Progenitor cell of endocrine pancreas (in vitro differentiated cells): ENCODE data around the gene LSM3. TPM values are rescaled to one million over a fixed set of nuclear protein-coding genes. Genes with fewer than 3 reads are reported as not detected.

Experiments
- DNase-seq: peaks from one replicate; pipeline ENCODE4 v3.0.0; 2021; ENCODE audit warnings: low spot score; ENCODE audit not compliant: unreplicated experiment
- H3K27ac Mint-ChIP-seq: 2 replicates; pipeline ENCODE4 v1.8.0; 2021; ENCODE audit warnings: mild to moderate bottlenecking, moderate library complexity, mixed read lengths
- H3K27me3 Mint-ChIP-seq: 2 replicates; pipeline ENCODE4 v1.8.0; 2021; ENCODE audit warnings: mixed read lengths
- H3K36me3 Mint-ChIP-seq: 2 replicates; pipeline ENCODE4 v1.8.0; 2022; ENCODE audit warnings: mixed read lengths; ENCODE audit not compliant: insufficient read depth
- H3K4me1 Mint-ChIP-seq: 2 replicates; pipeline ENCODE4 v1.8.0; 2021; ENCODE audit warnings: low read depth, mixed read lengths
- H3K4me3 Mint-ChIP-seq: 2 replicates; pipeline ENCODE4 v1.8.0; 2021; ENCODE audit warnings: low read depth, mild to moderate bottlenecking, moderate library complexity, mixed read lengths
- H3K9me3 Mint-ChIP-seq: 2 replicates; pipeline ENCODE4 v1.8.0; 2021; ENCODE audit warnings: low read depth, mixed read lengths
- CTCF ChIP-seq: fragments of 200-600 bp; sonication (generic); IDR thresholded peaks from one replicate; pipeline ENCODE4 v1.5.0; 2021; ENCODE audit warnings: antibody characterized with exemption, mild to moderate bottlenecking; ENCODE audit not compliant: unreplicated experiment
- total RNA-seq: library from RNA; stranded (reverse); gene quantifications from 2 replicates; pipeline ENCODE4 v1.2.1, GENCODE V29; 2021

Gene LSM3
- total RNA-seq, 1 donor from 2014 or later = 13.2 TPM

DNA sequence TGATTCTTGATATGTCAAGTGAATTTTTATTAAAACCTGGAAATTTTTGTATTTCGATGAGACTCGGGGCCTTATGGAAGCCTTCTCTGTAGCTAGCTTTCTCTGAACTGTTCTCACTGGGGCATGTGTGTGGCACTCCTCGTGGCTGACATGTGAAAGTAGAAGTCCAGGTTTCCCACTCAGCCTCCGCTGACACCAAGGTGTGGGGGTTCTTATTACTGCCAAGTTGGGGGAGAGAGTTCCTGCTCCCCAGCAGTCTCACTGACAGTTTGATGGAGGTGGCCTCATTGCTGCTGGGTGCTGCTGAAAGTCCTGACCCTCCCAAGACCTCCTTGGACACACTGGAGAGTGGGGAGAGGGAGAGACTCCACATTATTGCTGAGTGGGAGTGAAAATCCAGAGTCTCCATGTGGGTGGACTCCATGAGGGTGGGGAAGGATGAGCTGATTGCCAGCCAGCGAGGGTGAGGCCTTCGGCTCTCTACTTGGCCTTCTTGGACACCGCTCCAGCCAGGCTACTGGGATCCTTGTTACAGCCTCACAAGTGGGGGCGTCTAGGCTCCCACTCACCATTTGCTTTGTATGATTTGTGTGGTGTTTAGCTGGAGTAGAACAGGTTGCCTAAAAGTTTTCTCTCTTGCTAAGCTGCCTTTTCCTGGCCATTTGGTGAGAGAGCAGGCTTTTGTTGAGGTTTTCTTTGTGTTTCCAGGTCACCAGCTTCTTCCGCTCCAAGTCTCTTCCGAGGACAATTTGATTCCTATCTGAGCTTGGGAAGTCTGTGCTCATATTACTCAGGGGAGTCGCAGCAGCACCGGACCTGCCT lies 64.1 kb downstream of the LSM3 start:
- DNase-seq = no peak
- H3K36me3 Mint-ChIP-seq = no peaks in the 10 kb centered on the region
- peaks cover 10% of the 10 kb centered on the region for H3K27me3 Mint-ChIP-seq
- H3K9me3 Mint-ChIP-seq = no peaks in the 10 kb centered on the region
- no peak overlapping the region for H3K4me3 Mint-ChIP-seq
- no peaks in the 10 kb centered on the region for H3K4me1 Mint-ChIP-seq
- no peak for TF ChIP-seq CTCF
- no peak overlapping the region for H3K27ac Mint-ChIP-seq

GRCh38 chr3:14243782-14244181 lies 65.2 kb downstream of the LSM3 start:
- no peaks in the 10 kb centered on the region for H3K4me1 Mint-ChIP-seq
- H3K9me3 Mint-ChIP-seq = no peaks in the 10 kb centered on the region
- H3K27ac Mint-ChIP-seq = no peak overlapping the region
- TF ChIP-seq CTCF = no peak
- DNase-seq = no peak
- peaks cover 3% of the 10 kb centered on the region for H3K27me3 Mint-ChIP-seq
- H3K36me3 Mint-ChIP-seq = no peaks in the 10 kb centered on the region
- H3K4me3 Mint-ChIP-seq = no peak overlapping the region

GRCh38 chr3:14244521-14245247 lies 66.1 kb downstream of the LSM3 start:
- Mint-ChIP-seq H3K9me3 (no peaks in the 10 kb centered on the region), H3K27me3 (peaks cover 3% of the 10 kb centered on the region), H3K4me1 (peaks cover 7% of the 10 kb centered on the region), H3K4me3 (no peak overlapping the region), H3K27ac (no peak overlapping the region), H3K36me3 (no peaks in the 10 kb centered on the region)
- DNase-seq = no peak
- TF ChIP-seq CTCF = no peak

DNA sequence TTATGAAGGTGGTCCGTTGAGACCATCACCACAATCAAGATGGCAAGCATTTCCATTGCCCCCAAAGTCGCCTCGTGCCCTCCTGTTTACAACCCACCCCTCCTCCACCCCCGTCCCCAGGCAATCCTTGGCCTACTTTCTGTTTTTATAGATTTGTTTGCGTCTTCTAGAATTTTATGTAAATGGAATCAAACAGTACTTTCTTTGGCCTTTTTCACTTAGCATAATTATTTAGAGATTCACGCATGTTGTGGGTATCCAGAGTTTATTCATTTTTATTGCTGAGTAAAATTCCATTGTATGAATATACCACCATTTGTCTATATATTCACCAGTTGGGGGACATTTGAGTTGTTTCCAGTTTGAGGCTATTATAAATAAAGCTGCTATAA lies 66.6 kb downstream of the LSM3 start:
- no peaks in the 10 kb centered on the region for H3K9me3 Mint-ChIP-seq
- no peaks in the 10 kb centered on the region for H3K36me3 Mint-ChIP-seq
- TF ChIP-seq CTCF = no peak
- no peak for DNase-seq
- peaks cover 3% of the 10 kb centered on the region for H3K27me3 Mint-ChIP-seq
- H3K27ac Mint-ChIP-seq = no peak overlapping the region
- H3K4me1 Mint-ChIP-seq = peaks cover 7% of the 10 kb centered on the region
- H3K4me3 Mint-ChIP-seq = no peak overlapping the region

DNA sequence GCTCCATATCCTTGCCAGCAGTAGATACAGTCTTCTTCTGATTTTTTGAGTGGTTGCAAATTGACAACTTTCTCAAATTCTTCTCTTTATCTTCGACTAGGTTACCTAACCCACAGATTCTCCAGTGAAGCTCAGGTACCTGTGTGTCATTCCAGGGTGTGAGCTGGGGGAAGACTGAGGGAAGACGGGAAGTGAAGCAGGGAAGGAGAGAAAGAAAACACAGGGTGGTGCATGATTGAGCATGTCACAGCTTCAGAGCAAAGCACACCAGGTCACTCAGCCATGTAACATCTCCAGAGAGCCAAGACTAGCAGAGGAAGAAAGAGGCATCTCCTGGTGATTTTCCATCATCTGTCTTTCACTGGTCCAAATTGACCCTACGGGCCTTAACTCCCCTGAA lies 67.2 kb downstream of the LSM3 start:
- Mint-ChIP-seq H3K9me3 (no peaks in the 10 kb centered on the region), H3K27me3 (peaks cover 3% of the 10 kb centered on the region), H3K4me3 (no peak overlapping the region), H3K36me3 (no peaks in the 10 kb centered on the region), H3K4me1 (peaks cover 7% of the 10 kb centered on the region), H3K27ac (no peak overlapping the region)
- TF ChIP-seq CTCF = no peak
- DNase-seq = no peak
